ENCODE measurements around the gene PTGER4.

DNA sequence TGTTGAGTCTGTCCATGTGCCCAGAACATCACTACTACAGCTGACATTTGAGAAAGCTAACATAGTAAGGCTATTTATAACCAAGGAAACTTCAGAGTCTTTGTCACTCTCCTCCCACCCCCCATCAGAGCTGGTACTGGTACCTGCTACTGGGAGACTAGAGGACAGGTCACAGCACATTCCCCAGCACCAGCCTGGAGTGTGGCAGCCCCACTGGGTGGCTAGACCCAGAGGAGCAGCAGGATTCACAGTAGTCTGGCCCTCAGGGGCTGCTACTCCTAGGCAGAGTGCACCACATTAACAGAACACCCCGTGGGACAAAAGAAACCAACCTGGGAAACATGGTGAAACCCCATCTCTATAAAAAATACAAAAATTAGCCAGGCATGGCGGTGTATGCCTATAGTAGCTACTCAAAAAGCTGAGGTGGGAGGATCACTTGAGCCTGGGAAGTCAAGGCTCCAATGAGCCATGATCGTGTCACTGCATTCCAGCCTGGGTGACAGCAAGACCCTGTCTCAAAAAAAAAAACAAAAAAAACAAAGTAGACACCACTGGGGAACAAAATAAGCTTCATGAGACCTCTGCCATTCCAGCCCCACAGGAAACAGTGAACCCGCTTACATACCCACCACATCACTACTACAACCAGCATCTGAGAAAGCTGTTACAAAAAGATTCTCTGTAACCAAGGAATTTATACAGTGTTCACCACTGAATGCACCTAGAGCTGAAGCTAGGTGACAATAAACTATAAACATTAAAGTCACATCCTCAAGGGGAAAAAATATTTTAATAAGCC lies 26.3 kb upstream of the PTGER4 start:
- TF ChIP-seq EZH2phosphoT487 (IDR thresholded peaks at IDR 0.05; ENCODE audit: borderline replicate concordance, low read length) (no peak), CTCF (IDR thresholded peaks at IDR 0.05; ENCODE audit: low read depth, low read length, poor library complexity, severe bottlenecking) (no peak)
